Activated CD8-positive, alpha-beta memory T cell treated with anti-CD3 and anti-CD28 coated beads for 48 hours (primary cell): ENCODE data around the gene RPL18A.
"Not testable (repeated sequence)": the region's sequence is repeated elsewhere in the genome, so short reads cannot be mapped to it uniquely, and the experiment has no call there.

Experiments
- DNase-seq, 3 experiments: peaks; one replicate each; pipeline ENCODE4 v3.0.0-alpha.2; 2020; ENCODE audit warnings: low read depth in 2 of 3, low spot score in 2 of 3

The RPL18A gene

DNA sequence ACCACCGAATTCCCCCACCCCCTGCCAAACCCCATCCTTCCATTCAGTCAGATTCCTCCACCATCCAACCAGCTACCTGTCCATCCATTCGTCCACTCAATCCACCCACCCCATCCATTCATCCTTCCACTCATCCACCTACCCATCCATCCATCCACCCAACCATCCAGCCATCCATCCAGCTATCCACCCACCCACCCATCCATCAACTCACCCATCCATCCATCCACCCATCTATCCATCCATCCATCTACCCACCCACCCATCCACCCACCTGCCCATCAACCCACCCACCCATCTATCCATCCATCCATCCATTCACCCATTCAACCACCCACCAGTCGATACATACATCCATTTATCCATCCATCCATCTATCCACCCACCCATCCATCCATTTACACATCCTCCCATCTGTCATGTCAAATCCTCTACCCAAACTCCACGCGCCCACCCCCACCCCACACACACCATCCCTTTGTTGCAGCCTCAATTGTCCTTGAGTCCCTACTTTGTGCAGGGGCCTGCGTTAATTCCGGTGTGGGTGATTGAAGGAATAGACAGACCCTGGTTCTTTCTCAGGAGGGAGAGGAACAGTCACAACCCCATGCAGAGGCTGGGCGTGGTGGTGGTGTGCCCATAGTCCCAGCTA lies 6.7 kb downstream of the RPL18A start:
- DNase-seq, result no peak

DNA sequence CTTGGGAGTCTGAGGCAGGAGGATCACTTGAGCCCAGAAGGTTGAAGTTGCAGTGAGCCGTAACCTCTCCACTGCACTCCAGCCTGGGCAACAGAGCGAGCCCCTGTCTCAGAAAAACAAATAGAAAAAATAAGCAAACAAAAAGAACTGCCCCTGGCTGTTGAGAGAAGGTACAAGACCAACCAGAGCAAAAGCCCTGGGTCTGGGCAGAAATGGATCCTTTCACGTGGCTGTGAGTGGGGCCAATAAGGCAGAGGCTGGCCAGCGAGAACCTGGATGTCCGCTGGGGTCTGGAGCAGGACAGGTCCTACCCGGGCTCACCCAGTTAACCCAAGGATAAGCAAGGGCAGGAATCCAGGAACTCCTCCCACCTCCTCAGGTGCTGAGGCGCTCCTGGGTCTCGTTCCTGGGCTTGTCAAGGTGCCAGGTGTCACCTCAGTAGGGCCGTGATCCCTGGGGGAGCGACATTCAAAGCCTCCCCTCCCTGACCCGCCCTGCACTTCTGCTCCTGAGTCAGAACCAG lies 7.3 kb downstream of the RPL18A start:
- DNase-seq, result no peak

DNA sequence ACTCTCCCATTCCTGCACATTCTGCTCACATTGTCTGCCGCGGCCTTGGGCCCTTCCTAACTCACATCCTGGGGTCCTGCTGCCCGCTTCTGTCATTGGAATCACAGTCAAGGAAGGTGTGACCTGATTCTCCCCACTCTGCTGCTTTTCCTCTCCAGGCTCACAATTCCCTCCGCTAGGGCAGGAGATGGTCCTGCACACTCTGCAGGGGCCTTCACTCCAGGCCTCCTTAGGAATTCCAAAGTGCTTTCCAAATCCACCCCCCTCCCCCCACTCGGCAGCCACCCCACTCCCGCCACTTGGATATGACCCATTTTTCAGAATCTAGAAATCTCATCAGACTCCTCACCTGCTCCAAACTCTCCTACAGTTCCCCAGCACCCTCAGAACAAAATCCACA lies 9.0 kb downstream of the RPL18A start:
- DNase-seq, result no peak

DNA sequence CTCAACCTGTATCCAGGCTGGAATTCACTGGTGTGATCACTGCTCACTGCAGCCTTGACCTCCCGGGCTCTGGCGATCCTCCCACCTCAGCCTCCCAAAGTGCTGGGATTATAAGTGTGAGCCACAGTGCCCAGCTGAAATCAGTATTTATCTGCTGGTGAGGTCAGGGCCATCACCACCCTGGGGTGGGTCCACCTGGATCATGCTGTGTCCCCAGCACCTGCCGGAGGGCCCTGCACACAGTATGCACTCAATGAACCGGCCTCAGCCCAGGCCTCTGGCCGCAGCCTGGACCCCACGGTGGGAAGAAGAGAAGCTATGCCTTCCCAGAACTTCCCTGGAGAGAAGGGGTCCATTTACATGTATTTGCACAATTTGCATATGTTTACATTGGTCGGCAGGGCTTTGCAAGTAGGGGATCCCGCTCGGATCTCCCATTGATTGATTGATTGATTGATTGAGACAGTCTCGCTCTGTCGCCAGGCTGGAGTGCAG lies 9.5 kb downstream of the RPL18A start:
- DNase-seq, result no peak

DNA sequence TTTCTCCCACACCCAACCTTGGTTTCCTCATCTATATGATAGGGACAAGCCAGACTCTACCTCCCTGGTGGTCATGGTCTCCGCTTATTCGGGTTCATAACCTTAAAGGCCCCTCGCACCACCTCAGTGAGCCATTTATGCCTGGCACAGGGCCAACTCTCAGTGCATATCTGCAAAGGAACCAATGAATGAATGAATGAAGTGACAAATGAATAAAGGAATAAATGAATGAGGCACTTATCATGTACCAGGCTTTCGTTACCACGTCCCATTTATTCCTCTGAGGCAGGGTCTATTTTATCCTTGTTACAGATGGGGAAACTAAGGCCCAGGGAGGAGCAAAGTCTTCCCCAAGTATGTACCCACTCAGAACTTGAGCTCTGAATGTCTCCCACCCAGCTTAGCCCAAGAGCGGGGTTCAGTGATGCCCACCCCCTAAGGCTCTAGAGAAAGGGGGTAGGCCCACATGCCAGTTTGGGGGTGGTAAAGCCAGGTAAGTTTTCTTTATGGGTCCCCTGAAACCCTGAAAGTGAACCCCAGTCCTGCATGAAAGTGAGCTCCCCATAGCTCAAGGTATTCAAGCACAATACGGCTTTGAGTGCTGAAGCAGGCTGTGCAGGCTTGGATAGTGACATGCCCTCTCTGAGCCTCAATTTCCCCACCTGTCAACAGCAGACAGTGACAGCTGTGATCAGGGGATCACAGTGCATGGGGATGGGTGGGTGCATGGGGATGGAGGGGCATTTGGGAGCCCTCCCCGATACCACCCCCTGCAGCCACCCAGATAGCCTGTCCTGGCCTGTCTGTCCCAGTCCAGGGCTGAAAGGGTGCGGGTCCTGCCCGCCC lies 11.5 kb downstream of the RPL18A start:
- no peak for DNase-seq

DNA sequence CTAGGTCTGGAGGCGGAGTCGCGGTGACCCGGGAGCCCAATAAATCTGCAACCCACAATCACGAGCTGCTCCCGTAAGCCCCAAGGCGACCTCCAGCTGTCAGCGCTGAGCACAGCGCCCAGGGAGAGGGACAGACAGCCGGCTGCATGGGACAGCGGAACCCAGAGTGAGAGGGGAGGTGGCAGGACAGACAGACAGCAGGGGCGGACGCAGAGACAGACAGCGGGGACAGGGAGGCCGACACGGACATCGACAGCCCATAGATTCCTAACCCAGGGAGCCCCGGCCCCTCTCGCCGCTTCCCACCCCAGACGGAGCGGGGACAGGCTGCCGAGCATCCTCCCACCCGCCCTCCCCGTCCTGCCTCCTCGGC lies 12.2 kb downstream of the RPL18A start, which contains the start of gene SLC5A5:
Gene SLC5A5 (plus strand): TSS at position 68 of the 373 bp plus-strand sequence. CDS start 375 bp downstream, outside the sequence.
- no peak for DNase-seq

DNA sequence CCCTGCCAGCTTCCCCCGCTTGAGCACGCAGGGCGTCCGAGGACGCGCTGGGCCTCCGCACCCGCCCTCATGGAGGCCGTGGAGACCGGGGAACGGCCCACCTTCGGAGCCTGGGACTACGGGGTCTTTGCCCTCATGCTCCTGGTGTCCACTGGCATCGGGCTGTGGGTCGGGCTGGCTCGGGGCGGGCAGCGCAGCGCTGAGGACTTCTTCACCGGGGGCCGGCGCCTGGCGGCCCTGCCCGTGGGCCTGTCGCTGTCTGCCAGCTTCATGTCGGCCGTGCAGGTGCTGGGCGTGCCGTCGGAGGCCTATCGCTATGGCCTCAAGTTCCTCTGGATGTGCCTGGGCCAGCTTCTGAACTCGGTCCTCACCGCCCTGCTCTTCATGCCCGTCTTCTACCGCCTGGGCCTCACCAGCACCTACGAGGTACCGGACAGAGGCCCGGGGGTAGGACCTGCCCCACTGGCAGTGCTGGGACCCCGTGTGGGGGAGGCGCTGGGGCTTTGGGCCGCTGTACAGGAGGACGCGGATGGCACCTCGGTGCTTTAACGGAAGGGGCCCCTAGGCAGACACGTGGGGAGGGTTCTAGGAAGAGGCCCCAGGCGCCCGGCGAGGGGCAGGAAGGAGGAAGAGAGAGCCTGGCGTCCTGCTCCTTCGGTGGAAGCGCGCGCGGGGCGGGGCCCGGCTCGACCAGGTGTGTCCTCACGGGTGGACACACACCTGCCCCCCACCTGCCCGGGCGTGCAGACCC lies 12.7 kb downstream of the RPL18A start:
- peak in 1 of 3 experiments; percentile 43 for DNase-seq

DNA sequence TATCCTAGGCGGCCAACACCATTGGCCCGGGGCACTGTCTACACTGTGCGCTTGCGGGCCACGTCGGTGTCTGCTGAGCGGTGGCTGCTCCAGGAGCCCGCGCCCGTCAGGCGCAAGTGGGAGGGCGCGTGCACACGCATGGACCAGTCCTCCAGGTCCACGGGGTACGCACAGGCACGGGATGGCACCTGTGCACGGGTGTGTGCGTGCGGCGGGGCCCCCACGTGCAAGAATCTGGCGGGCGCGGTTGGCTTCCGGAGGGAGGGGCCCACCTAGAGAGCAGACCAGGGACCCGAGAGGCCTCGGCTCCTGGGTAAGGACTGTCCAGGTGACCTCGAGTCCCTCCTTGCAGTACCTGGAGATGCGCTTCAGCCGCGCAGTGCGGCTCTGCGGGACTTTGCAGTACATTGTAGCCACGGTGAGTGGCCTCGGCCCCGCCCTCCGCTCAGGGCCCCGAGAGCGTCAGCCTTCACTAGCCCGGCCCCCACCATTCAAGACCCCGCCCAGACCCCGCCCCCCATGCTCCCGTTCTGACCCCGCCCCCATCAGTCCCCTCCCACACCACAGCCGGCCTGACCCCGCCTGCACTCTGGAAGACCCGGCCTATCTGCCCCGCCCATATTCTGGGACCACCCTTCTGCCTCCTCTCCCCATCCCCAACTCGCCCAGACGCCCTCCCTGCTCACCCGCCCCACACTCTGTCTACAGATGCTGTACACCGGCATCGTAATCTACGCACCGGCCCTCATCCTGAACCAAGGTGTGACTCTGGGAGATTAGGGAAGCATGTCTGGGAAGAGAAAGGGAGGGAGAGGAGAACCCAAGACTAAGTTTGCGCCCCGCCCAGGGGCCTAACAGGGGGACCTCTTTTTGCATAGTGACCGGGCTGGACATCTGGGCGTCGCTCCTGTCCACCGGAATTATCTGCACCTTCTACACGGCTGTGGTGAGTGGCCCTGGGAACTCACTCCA lies 14.4 kb downstream of the RPL18A start:
- peak in 1 of 3 experiments; percentile 35 for DNase-seq

DNA sequence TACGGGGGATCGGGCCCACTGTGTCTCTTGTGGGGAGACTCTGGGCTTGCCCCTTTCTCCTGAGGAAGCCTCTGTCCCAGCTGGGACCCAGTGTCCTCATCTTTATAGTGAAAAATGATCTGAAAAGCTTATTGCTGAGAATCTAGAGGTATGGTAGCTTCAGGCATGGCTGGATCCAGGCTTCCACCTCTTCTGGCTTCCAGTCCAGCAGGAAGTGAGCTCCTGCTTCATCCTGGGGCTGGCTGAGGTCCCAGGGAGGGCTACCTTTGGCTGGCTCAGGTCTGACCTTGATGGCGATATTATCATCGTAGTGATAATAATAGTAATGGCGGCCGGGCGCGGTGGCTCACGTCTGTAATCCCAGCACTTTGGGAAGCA lies 15.0 kb downstream of the RPL18A start:
- DNase-seq, result no peak

DNA sequence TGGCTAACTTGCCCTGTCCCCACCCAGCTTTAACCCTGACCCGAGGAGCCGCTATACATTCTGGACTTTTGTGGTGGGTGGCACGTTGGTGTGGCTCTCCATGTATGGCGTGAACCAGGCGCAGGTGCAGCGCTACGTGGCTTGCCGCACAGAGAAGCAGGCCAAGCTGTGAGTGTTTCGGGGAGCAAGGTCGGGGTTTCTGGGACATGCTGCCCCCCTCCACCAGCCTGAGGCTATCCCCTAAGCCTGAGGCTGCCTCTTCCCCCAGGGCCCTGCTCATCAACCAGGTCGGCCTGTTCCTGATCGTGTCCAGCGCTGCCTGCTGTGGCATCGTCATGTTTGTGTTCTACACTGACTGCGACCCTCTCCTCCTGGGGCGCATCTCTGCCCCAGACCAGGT lies 18.0 kb downstream of the RPL18A start:
- DNase-seq, result no peak

DNA sequence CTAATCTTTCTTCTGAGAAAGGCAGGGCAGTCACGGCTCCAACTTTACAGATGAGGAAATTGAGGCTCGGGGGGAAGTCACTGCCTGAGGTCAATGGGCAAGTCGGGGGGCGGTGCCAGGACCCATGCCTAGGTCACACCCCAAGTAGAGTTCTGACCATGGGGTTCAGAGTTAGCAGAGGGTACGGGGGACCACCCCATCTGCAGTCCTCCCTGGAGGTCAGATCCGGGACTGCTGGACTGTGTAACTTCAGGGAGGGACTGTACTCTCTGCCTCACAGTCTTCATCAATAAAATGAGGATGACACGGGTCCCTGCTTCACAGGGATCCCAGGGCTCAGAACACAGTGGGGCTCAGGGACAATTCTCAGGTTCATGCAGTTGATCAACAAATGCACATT lies 19.8 kb downstream of the RPL18A start:
- no peak for DNase-seq

DNA sequence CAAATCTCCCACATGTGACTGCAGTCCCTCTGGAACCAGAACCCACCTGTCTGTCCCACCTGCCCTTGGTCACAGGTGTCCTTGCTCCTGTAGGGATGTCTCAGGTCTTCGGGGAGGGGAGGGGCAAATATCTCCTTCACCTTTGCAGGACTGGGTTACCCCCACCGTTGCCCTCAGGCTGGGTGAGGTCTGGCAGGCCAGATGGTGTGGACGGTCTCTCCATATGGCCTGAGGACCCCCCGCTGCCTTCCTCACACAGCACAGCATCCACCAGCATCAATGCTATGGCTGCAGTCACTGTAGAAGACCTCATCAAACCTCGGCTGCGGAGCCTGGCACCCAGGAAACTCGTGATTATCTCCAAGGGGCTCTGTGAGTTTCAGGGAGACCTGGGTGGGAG lies 22.0 kb downstream of the RPL18A start:
- DNase-seq, result no peak

DNA sequence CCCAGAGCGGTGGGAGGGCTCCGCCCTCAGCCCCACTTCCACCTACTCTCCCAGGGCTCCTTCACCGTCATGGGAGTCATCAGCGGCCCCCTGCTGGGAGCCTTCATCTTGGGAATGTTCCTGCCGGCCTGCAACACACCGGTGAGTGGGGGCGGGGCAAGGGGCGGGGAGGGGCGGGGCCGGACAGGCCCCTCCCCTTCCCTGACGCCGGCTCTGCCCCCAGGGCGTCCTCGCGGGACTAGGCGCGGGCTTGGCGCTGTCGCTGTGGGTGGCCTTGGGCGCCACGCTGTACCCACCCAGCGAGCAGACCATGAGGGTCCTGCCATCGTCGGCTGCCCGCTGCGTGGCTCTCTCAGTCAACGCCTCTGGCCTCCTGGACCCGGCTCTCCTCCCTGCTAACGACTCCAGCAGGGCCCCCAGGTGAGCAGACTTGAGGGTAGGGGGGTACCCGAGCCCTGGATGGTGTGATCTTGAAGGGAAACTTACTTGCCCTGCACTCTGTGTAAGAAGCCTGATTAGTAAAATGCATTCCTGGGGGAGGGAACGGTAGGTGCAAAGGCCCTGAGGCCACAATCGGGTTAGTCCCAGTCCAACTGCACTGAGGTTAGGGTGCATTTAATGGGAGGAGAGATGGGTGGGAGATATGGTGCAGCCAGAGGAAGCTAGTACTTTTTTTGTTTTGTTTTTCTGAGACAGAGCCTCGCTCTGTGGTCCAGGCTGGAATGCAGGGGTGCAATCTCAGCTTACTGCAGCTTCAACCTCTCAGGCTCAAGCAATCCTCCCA lies 24.1 kb downstream of the RPL18A start:
- DNase-seq, result no peak

DNA sequence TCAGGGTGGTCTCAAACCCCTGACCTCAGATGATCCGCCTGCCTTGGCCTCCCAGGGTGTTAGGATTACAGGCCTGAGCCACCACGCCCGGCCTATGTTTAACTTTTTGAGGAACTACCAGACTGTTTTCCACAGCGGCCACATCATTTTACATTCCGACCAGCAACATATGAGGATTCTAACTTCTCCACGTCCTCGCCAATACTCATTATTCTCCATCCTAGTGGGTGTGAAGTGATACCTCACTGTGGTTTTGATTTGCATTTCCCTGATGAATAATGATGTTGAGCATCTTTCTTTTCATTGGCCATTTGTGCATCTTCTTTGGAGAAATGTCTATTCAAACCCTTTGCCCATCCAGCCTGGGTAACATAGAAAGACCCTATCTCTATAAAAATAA lies 26.8 kb downstream of the RPL18A start:
- no peak for DNase-seq

DNA sequence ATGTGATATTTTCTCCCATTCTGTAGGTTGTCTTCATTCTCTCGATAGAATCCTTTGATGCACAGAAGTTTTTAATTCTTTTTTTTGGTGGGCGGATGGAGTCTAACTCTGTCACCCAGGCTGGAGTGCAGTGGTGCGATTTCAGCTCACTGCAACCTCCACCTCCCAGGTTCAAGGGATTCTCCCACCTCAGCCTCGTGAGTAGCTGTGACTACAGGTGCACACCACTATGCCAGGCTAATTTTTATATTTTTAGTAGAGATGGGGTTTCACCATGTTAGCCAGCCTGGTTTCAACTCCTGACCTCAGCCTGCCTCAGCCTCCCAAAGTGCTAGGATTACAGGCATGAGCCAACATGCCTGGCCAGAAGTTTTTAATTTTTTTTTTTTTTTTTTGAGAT lies 27.5 kb downstream of the RPL18A start:
- DNase-seq, result not testable (repeated sequence)

DNA sequence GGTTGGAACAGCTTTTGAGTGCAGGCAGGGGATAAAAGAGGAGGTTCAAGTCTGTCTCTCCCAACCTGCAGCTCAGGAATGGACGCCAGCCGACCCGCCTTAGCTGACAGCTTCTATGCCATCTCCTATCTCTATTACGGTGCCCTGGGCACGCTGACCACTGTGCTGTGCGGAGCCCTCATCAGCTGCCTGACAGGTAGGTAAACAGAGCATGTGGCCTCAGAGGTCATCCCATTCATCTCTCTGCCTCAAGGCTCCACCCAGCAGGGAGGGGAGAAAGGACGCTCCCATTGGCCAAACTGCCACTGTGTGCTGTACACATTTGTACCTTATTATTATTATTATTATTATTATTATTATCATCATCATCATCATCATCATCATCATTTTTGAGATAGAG lies 28.6 kb downstream of the RPL18A start:
- no peak for DNase-seq

DNA sequence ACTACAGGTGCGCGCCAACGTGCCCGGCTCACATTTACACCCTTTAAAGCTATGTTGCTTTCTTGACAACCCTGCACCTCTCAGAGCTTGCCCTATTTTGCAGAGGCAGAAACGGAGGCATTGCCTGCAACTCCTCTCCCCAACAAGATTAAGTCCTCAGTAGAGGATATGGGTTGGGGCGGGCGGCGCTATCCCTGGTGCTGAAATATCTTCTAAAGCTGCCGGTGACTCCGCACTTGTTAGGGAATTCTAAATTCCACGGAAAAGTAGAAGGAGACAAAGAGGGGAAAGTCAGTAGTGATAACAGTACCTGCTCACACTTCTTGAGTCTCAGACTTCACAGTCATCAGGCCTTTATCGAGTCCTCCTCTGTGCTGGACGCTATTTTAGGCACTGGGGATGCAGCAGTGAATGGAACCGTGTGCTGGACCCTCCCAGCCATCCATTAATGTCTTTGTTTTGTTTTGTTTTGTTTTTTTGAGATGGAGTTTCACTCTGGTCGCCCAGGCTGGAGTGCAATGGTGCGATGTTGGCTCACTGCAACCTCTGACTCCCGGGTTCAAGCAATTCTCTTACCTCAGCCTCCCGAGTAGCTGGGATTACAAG lies 30.0 kb downstream of the RPL18A start:
- DNase-seq, result no peak

DNA sequence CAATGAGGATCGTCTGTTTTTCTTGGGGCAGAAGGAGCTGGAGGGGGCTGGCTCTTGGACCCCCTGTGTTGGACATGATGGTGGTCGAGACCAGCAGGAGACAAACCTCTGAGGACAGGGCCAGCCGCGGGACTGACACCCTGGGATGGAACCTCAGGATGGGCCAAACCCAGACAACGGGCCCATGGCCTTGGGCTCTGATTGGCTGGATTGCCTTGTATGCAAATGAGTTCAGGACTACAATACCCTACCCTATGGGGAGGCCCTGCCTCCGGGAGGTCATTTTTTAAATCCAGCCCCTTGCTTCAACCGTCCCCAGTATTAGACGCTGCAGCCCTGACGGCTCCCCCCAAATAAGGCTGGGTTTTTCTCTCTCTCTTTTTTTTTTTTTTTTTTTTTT lies 34.1 kb downstream of the RPL18A start:
- DNase-seq, result no peak

DNA sequence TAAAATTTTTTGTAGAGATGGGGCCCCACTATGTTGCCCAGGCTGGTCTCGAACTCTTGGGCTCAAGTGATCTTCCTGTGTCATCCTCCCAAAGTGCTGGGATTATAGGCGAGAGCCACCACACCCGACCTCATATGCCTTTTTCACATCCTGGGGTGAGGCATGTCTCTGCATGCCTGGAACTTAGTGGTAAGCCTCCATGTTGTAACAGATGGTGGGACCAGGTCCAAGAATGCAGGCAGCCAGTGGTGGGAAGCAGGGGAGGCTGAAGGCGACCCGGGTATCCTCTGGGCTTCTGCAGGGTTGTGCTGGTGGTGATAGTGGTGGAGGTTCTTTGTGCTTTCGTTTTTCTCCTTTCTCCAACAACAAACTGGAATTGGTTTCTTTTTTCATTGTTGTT lies 43.0 kb downstream of the RPL18A start:
- DNase-seq, result no peak
